Measurements from ENCODE around the gene SH2B2.

Gene SH2B2

GRCh38 chr7:102271158-102271798 lies 15.4 kb upstream of the SH2B2 start:
- ChIA-PET CTCF (interaction anchor here (0.9 to 5.2 kb wide), 15 partner anchors 8 to 907 kb away, joined by 3 to 72 read pairs (median 4); no protein-coding TSS in a partner anchor), POLR2A (no interaction called here)
- no peak for TF ChIP-seq CTCF (IDR thresholded peaks at IDR 0.05; ENCODE audit: control extremely low read depth, extremely low read depth, low read depth, missing control alignments)
- no peak for DNase-seq (ENCODE audit: extremely low spot score)

DNA sequence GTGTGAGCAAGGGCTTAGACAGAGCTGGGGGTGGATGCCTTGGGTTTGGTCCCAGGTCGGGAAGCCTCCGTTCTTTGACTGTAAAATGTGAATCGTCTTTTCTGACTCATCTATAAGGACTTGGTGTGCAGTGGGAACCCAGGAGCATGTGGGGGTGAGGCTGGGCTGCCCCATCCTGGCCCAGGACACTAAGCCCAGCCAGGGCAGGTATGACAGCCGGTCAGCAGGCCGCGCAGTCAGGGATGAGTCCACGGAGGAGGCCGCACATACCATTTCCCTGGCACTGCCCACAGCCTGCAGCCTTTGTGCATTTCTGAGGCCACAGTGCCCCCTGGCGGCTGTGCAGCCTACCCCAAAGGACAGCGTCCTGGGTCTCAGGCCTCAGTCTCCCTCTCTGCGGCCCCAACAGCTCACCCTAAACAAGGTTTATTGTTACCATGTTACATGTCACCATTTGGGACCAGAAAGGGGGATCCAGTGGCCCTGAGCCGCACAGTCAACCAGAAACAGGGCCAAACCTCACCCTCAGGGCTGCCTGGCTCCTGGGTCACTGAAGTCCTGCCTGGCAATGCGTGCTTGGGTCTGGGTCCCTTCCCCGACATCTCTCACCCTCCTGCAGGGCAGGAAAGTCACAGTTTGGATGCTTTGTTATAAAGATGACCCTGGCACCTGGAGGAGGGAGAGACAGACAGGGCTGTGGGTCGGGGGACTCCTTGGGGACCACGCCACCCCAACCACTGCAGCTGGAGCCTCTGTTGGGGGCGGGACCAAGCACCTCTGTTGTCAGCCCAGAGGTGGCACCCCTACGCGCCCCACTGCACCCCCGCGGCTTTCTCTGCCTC lies 14.4 kb upstream of the SH2B2 start:
- POLR2A ChIA-PET = no interaction called here
- TF ChIP-seq CTCF (IDR thresholded peaks at IDR 0.05; ENCODE audit: control extremely low read depth, extremely low read depth, low read depth, missing control alignments) = peak; percentile 91
- peak; percentile 86 for DNase-seq (ENCODE audit: extremely low spot score)
- CTCF ChIA-PET = interaction anchor here (1.1 to 5.2 kb wide), 19 partner anchors 8 to 739 kb away, joined by 3 to 72 read pairs (median 5); no protein-coding TSS in a partner anchor

DNA sequence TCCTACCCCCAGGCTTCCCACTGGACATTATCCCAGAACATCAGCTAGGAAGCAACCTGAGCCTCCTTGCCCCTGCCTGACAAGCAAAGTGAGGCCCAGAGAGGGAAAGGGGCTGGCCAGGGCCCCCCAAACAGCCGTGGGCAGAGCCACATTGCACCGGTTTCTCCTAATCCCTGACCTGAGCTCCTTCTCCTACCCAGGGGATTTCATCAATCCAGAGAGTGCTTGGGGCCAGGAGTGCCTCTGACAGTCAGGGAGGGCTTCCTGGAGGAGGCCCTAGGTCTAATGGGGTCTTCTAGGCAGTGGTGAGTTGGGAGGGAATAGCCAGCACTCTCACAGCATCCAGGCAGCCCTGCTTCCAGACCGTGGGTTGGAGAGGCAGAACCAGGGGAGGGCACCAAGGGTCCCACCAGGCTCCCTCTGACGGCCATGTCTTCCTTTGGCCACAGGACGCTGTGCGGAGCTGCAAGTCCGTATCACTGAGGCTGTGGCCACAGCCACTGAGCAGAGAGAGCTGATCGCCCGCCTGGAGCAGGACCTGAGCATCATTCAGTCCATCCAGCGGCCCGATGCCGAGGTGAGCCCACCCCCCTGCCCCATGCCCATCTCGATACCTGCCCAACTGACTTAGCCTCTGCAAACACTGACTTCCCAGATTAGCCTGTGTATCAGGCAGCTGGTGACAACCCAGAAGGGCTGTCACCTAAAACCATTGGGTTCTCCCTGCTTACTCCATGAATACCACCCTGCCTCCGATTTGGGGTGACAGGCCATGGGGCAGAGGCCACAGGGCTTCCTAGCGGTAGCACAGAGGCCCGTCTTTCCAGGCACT lies 13.5 kb upstream of the SH2B2 start:
- no peak for TF ChIP-seq CTCF (IDR thresholded peaks at IDR 0.05; ENCODE audit: control extremely low read depth, extremely low read depth, low read depth, missing control alignments)
- ChIA-PET POLR2A (no interaction called here), CTCF (interaction anchor here (1.1 to 5.2 kb wide), 17 partner anchors 9 to 740 kb away, joined by 3 to 72 read pairs (median 5); no protein-coding TSS in a partner anchor)
- no peak for DNase-seq (ENCODE audit: extremely low spot score)

DNA sequence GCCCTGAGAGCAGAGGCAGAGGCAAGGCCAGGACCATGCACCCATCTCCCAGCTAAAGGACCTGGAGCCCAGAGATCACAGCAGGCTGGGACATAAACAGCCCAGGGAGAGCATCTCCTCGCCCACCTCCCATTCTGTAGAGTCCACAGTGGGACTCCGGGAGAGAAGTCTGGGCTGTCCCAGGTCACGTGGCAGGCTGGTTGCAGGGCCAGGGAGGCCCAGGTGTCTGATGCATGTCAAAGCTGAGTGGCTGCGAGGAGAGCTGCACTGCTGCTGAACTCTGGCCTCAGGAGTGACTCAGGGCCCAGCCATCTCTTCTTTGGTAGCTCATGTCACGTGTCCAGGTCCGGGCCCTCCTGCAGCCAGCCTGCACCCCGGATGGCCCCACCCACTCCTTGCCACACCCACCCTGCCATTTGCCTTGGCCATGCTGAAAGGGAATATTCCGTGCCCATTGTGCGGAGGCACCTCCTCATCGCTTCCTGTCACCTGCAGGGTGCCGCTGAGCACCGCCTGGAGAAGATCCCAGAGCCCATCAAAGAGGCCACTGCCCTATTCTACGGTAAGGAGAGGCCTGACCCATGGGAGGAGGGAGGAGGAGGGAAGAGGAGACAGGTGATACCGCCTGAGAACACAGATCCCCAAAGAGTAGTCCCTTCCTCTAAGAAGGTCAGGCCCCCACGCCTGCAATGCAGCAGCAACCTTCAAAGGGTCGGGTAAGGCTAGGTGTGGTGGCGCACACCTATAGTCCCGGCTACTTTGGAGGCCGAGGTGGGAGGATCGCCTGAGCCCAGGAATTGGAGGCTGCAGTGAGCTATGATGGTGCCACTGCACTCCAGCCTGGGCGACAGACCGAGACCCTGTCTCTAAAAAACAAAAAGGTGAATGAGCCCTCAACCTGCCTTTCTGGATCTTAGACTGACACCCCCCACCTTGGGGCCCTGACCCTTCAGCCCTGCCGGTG lies 12.6 kb upstream of the SH2B2 start:
- TF ChIP-seq CTCF (IDR thresholded peaks at IDR 0.05; ENCODE audit: control extremely low read depth, extremely low read depth, low read depth, missing control alignments) = no peak
- ChIA-PET POLR2A (no interaction called here), CTCF (interaction anchor here (1.1 to 5.2 kb wide), 8 partner anchors 8 to 734 kb away, joined by 5 to 72 read pairs (median 7); no protein-coding TSS in a partner anchor)

DNA sequence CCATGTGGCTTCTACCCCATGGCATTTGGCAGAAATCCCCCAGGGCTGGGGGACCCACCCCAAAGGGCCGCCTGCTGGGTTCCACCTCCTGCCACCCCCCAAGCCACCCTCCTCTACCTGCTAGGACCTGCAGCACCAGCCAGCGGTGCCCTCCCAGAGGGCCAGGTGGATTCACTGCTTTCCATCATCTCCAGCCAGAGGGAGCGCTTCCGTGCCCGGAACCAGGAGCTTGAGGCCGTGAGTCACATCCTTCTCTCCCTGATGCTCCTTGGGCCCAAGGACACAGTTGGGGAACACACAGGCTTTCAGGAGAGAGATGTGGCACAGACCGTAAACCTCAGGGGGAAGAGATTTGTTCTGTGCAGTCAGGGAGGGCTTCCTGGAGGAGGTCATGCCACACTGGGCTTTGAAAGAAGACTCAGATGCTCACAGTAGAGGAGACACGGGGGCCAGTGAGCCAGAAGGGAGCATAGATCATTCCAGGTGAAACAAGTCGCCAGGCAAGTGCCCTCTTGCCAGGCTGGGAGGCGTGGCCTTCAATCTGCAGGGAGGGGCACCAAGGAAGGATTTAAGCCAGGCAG lies 11.5 kb upstream of the SH2B2 start:
- ChIA-PET CTCF (no interaction called here), POLR2A (no interaction called here)
- no peak for TF ChIP-seq CTCF (IDR thresholded peaks at IDR 0.05; ENCODE audit: control extremely low read depth, extremely low read depth, low read depth, missing control alignments)
- DNase-seq (ENCODE audit: extremely low spot score) = no peak

More for the DNA sequence above, 12.6 kb upstream of the SH2B2 start:
- DNase-seq (ENCODE audit: extremely low spot score) = no peak

Data from GM10248 (cell line).